ENCODE measurements around the gene AIFM3. TPM values are rescaled to one million over a fixed set of nuclear protein-coding genes. Genes with fewer than 3 reads are reported as not detected.

The AIFM3 gene
- total RNA-seq, 1 experiment from 2014 or later, result 9.7 TPM

- no peak for TF ChIP-seq FOSL1 (IDR thresholded peaks at IDR 0.05; ENCODE audit: low read depth)
- TF ChIP-seq, protein P1, sequence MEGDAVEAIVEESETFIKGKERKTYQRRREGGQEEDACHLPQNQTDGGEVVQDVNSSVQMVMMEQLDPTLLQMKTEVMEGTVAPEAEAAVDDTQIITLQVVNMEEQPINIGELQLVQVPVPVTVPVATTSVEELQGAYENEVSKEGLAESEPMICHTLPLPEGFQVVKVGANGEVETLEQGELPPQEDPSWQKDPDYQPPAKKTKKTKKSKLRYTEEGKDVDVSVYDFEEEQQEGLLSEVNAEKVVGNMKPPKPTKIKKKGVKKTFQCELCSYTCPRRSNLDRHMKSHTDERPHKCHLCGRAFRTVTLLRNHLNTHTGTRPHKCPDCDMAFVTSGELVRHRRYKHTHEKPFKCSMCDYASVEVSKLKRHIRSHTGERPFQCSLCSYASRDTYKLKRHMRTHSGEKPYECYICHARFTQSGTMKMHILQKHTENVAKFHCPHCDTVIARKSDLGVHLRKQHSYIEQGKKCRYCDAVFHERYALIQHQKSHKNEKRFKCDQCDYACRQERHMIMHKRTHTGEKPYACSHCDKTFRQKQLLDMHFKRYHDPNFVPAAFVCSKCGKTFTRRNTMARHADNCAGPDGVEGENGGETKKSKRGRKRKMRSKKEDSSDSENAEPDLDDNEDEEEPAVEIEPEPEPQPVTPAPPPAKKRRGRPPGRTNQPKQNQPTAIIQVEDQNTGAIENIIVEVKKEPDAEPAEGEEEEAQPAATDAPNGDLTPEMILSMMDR (IDR thresholded peaks at IDR 0.05 in 2 of 3, conservative IDR thresholded peaks at IDR 0.05 in 1 of 3; ENCODE audit: borderline replicate concordance in 1 of 3, insufficient read depth in 1 of 3, low read depth in 2 of 3, low read length in 2 of 3), result no peak
- no peak for TF ChIP-seq ZFX (IDR thresholded peaks at IDR 0.05)
- no peak for TF ChIP-seq EZH2 (IDR thresholded peaks at IDR 0.05)
- no peak for TF ChIP-seq RAD21 (IDR thresholded peaks at IDR 0.05; ENCODE audit: low read depth)
- no peak for TF ChIP-seq YY1 (IDR thresholded peaks at IDR 0.05; ENCODE audit: extremely low read depth, insufficient replicate concordance, low read depth, low read length)
These were observed 14.3 kb upstream of the AIFM3 start (continued) for GRCh38 chr22:20952544-20953341.

DNA sequence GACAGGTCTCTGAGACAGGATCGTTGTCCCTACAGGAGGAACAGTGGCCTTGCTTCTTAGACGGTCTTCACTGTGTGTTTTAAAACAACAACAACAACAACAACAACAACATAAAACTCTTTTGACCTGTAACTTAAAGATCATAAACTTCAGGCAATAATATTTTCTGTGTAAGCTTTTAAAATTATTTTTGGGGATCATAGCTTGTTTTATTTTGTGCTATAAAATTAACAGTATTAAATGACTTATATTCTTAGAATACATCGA, 13.8 kb upstream of the AIFM3 start:
- Histone ChIP-seq H3K9me2 (ENCODE audit: insufficient read depth) (no peaks in the 10 kb centered on the region), H3K27ac (ENCODE audit: low read depth, low read length) (no peak overlapping the region), H3K4me2 (ENCODE audit: low read length) (no peak overlapping the region), H3K27me3 (ENCODE audit: insufficient read depth, low read length) (no peaks in the 10 kb centered on the region), H3K36me3 (ENCODE audit: control insufficient read depth in 1 of 2, insufficient read depth in 2 of 2, low read length in 2 of 2) (peaks cover 25 to 43% of the 10 kb centered on the region in 2 experiments; a peak in 3 of 4 replicates), H2AFZ (ENCODE audit: low read depth, low read length, poor library complexity, severe bottlenecking) (no peak overlapping the region), H3K9ac (ENCODE audit: low read length) (no peak overlapping the region), H3K9me3 (ENCODE audit: control insufficient read depth in 1 of 2, insufficient read depth in 1 of 2, low read depth in 1 of 2, low read length in 2 of 2) (no peaks in the 10 kb centered on the region), H3K79me2 (ENCODE audit: insufficient read depth, low read length) (peaks cover 67% of the 10 kb centered on the region), H4K20me1 (ENCODE audit: insufficient read depth) (peaks cover 9% of the 10 kb centered on the region; the same call in 1 of the 2 replicates), H3K4me1 (ENCODE audit: control insufficient read depth in 1 of 2, insufficient read depth in 2 of 2, low read length in 2 of 2) (peaks cover 11 to 35% of the 10 kb centered on the region in 2 experiments), H3K4me3 (replicated peaks in 1 of 2; ENCODE audit: low read depth in 1 of 2, low read length in 2 of 2) (no peak overlapping the region)
- CTCF ChIA-PET, result no interaction called here
- TF ChIP-seq EZH2 (IDR thresholded peaks at IDR 0.05) (no peak), EZH2phosphoT487 (IDR thresholded peaks at IDR 0.05; ENCODE audit: borderline replicate concordance) (no peak), TCF7L2 (IDR thresholded peaks at IDR 0.05; ENCODE audit: borderline replicate concordance, extremely low read depth, insufficient read depth, insufficient read length) (no peak), YY1 (IDR thresholded peaks at IDR 0.05; ENCODE audit: extremely low read depth, insufficient replicate concordance, low read depth, low read length) (no peak), POLR2A (IDR thresholded peaks at IDR 0.05; ENCODE audit: borderline replicate concordance, extremely low read depth, insufficient read depth, insufficient read length) (no peak), ZBTB33 (IDR thresholded peaks at IDR 0.05; ENCODE audit: extremely low read depth, insufficient replicate concordance, low read length) (no peak), REST (IDR thresholded peaks at IDR 0.05; ENCODE audit: low read depth) (no peak)
- TF ChIP-seq, protein P2, sequence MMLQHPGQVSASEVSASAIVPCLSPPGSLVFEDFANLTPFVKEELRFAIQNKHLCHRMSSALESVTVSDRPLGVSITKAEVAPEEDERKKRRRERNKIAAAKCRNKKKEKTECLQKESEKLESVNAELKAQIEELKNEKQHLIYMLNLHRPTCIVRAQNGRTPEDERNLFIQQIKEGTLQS (IDR thresholded peaks at IDR 0.05), result no peak
- ATAC-seq (no peak), DNase-seq (ENCODE audit: low read depth, low spot score) (no peak)
- POLR2A ChIA-PET, result no interaction called here
- intact Hi-C loops (cut with micrococcal nuclease), result no loop called here
- RAD21 ChIA-PET (ENCODE audit: low non-redundant PET in 1 of 2, low total read pairs in 2 of 2, uncharacterized antibody in 2 of 2, unreplicated experiment in 2 of 2), result no interaction called here
- BruUV-seq (replicated peaks), result no TSS peak
